ENCODE data around the gene KLK10.

The KLK10 gene, protein sequence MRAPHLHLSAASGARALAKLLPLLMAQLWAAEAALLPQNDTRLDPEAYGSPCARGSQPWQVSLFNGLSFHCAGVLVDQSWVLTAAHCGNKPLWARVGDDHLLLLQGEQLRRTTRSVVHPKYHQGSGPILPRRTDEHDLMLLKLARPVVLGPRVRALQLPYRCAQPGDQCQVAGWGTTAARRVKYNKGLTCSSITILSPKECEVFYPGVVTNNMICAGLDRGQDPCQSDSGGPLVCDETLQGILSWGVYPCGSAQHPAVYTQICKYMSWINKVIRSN

DNA sequence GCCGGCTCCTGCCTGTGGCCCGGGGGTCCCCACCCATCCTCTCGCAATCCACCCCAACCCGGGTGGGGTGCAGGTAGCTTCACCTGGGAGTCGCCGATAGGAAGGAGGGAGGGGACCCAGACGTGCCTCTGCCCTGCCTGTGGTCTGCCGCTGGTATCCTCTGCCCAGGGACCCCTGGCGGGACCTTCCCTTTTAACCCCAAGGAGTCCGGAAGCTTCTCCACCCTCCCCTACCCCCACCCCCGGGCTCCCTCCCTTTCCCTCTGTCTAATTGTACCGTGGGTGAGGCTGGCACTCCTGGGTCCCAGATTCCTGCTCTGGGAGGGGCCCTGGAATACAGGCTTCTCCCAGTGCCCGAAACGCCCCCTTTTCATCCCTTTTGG lies at the start of gene KLK10:
Gene KLK10 (minus strand): TSS at position 166 of the 382 bp plus-strand sequence. CDS start 579 bp downstream, outside the sequence.
- DNase-seq (ENCODE audit: low read depth in 3 of 3): no peak

DNA sequence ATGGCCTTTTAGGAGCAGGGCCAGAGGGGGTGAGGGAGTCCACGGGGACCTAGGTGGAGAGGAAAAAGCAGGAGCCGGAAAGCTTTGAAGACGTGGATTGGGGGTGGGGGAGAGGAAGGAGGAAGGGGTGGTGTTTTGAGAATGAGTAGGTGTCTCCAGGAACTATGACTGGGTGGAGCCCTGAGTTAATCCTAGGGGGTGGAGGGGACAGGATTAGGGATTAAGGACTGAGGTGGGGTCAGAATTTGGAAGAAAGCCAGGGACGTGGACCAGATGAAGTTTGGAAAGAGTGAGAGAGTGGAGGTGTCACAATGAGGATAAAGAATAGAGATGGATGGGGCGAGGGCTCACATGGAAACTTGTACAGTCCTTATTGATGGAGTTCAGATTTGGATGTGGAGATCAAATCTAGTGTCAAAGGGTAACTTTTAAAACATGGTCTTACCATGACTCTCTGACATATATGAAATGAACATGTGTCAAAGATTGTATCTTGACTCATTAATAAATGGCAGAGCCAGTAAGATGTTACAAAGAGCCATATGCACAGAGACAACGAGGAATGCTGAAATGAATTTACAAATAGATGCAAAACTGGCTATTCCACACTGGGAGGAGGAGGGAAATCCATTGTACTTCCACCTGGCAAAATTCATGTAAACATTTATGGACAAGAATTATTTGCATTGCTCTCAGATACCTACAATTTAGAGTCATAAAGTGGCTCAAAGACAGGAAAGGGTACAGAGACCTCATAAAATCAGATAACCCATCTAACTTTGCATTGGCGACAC lies 47.1 kb upstream of the KLK10 start:
- no peak for DNase-seq (ENCODE audit: low read depth in 3 of 3)

DNA sequence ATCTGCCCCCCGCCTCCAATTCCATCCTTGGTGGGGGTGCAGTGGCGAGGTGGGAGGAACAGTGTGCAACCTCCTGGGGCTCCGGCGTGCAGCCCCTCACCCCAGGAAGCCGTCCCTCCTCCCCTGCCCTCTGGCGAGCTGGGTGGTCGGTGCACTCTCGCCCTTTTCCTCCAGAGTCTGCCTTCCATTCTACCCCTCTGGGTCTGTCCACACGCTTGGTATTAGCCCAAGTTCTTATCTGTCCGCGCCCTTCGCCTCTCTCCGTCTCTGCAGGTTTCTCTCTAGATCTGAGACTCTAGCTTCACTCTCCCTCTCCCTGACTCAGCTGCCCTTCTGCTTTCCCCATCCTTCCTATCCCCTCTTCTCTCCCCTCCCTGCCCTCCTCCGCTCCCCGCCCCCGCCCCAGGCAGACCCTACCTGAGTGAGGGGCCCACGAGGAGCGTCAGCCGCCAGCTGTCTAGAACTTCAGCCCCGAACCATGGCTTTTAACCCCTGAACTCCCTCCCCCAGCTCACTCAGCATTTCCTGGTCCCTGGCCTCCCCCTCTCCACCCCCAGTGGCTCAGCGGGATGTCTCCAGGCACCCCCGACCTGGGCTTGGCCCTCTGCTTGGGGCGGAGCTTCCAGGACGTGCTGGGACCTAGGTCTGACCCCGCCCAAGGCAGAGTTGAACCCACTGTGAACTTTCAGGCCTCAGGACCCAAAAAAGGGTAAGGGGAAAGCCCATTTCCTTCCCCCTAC lies 45.9 kb upstream of the KLK10 start:
- DNase-seq (ENCODE audit: low read depth in 3 of 3): no peak

DNA sequence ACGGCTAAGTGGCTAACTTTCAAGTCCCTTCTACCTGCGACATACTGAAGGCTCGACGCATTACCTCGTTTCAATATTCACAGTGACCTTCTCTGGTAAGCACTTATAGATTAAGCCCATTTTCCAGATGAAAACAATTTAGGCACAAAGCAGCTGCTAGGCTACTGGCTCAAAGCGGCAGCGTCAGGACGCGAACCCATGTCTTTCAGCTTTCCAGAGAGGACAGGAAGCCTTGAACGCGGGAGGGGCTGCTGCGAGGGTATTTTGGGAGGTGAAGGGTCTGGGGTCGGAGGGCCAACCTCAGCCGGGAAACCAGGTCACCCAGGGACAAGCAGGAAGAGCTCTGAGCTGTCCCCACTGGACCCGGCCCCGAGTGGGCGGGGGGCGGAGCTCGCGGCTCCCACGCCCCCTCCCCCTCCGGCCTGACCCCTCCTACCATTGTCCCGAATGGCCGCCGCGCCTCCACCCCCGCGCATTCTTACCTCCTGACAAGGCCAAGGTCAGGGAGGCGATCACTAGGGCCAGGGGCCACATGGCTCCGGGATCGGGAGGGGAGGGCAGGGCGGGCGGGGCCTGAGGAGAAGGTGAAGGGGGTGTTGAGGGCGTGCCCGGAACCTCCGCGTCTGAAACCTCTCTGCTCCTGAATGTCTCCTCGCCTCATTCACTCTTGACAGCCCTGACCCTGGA lies 45.2 kb upstream of the KLK10 start, which contains the start of gene KLK13:
Gene KLK13 (minus strand): TSS at position 559 of the 687 bp plus-strand sequence. CDS start 25 bp downstream, at position 534.
- no peak for DNase-seq (ENCODE audit: low read depth in 3 of 3)

DNA sequence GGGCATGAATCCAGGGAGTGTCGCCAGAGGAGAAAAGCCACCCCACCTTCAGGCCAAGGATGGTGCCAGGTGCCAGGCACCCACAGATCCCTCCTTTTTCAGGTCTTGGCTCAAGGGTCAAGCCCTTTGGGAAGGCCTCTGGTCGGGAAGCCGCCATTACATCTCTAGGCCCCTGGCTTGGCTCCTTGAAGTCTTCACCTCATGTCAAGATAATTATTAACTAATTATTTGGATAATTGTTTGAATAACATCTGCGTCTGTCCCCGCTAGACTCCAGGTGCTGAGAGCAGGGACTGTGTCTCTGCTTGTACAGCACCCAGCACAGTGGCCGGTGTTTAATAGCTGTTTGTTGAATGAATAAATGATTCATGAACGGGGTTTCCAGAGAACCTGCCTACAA lies 44.2 kb upstream of the KLK10 start:
- DNase-seq (ENCODE audit: low read depth in 3 of 3): no peak

DNA sequence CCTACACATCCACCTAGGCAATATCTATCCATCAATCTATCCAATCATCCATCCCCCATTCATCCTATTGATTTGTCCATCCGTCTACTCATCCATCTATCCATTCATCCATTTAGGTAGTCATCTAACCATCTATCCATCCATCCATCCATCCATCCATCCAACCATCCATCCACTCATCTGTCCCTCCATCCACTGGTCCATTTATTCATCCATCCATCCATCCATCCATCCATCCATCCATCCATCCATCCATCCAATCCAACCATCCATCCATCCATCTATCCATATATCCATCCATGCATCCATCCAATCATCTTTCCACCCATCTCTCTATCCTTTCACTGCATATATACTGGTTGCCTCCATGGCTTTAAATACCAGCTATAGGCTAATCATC lies 41.5 kb upstream of the KLK10 start:
- DNase-seq (ENCODE audit: low read depth in 3 of 3): no peak

DNA sequence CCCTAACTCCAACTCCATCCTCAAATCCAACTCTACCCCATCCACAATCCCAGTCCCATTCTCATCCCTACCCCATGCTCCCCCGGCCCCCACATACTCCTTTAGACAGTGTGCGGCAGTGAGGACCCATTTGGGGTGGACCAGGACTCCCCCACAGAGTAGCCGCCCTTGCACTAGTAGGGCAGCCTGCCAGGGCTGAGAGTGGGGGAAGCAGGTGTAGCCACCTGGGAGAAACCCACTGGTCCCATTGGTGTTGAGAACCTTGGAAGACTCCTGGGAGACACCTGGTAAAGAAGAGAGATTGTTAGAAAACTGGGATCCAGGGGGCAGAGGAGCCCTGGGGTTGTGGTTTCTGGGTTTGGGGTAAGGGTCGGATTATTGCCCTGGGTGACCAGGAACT lies 40.8 kb upstream of the KLK10 start:
- DNase-seq (ENCODE audit: low read depth in 3 of 3): no peak

DNA sequence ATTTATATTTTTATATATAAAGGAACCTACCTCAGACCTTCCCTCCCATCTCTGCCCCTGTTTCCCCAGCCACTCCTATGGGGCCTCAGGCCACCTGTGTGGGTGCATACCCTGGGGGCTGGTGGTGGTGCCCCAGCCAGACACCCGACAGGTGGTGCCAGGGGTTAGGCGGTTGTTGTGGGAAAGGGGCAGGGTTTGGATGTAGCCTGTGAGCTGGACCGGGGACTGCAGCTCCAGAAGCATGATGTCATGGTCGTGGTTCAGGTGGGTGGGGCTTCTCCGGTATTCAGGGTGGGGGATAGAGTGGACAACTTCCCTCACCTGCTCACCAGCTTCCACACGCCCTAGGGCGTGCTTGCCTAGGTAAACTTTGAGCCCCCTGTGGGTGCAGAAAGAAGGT lies 40.2 kb upstream of the KLK10 start:
- DNase-seq (ENCODE audit: low read depth in 3 of 3): no peak

DNA sequence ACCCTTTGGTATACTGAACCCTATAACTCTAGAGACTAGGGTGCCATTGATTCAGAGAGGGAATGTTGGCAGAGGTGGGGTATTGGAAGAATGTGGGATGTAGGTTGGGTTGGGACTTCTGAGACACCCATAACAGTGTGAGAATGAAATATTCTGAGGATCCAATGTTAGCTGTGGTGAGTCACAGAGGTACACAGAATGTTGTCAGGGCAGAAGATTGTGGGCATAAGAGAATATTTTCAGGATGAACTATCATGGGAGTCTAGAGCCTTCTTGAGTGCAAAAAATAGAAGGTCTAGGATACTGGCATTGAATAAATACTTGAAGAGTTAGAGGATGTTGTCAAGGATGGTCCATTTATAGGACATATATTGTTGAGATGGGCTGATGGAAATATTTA lies 36.4 kb upstream of the KLK10 start:
- DNase-seq (ENCODE audit: low read depth in 3 of 3): no peak

DNA sequence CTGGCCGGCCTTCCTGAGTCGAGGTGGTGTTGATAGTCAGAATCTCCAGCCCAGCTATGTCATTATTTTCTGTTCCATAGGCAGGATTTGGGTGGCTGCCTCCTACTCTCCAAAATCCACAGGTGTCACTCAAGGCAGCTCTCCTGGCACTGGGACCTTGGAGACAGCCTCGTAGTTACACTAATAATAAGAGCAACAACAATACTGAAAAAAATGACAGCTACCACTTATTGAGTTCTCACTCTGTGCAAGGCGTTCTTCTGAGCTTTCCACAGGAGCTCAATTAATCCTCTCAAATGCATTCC lies 27.5 kb upstream of the KLK10 start:
- DNase-seq (ENCODE audit: low read depth in 3 of 3): no peak

DNA sequence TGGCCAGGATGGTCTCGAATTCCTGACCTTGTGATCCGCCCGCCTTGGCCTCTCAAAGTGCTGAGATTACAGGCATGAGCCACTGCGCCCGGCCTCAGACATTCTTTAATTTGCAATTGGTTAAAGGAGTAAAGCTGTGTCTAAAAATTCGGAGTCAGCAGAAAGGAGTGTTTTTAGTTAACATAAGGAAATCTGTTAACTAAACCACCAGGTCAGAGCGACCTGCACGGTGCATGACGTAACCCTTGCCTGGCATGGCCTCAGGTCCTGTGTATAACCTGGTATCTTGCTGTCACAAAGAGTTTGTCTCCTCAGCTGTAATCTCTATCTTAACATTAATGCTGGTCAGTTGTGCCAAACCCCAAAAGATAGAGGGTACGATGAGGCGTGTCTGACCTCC lies 24.8 kb upstream of the KLK10 start:
- no peak for DNase-seq (ENCODE audit: low read depth in 3 of 3)

DNA sequence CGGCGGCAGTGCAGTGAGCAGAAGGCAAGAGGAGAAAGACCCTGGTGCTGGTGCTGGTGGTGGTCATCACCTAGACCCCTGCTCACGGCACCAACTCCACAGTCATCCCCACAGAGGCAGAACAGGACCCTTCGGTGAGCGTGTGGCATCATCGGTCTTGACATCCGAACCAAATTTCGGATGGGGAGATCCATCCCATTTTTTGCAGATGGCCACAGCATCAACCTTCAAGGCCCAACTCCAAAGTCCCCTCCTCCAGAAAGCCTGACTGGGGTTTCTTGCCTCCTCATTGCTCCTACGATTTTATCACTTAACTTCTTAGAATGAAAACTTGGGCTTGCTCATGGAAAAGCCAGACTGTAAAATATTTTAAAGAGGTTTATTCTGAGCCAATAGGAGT lies 24.0 kb upstream of the KLK10 start:
- DNase-seq (ENCODE audit: low read depth in 3 of 3): no peak

DNA sequence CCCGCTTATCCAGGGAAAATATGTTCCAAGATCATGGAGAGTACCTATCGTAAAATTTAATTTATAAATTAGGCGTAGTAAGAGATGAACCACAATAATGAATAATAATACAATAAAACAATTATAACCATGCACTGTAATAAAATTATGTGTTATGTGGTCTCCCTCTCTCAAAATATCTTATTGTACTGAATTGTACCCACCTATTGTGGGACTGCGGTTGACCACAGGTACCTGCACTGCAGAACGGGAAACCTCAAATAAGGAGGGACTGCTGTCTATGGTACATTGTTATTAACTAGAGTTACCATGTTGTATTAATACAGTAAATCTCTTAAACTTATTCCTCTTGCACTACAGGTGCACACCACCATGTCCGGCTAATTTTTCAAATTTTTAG lies 20.6 kb upstream of the KLK10 start:
- DNase-seq (ENCODE audit: low read depth in 3 of 3): no peak

DNA sequence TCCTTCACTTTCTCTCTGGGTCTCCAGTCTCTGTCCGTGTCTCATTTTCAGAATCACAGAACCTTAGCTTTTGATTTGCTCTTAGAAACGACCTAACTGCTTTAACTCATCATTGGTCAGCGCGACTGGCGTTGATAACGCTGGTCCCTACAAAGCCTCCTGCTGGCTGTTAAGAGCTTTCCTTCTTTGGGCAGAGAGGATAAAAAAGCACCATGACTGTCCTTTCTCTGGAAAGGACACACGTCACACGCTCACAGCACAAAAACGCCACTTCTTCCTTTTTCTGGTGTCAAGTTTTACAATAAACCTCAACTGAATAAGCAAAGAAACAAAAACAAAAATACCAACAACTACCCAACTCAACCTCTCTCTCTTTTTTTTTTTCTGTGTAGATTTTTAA lies 17.0 kb upstream of the KLK10 start:
- DNase-seq (ENCODE audit: low read depth in 3 of 3): no peak

DNA sequence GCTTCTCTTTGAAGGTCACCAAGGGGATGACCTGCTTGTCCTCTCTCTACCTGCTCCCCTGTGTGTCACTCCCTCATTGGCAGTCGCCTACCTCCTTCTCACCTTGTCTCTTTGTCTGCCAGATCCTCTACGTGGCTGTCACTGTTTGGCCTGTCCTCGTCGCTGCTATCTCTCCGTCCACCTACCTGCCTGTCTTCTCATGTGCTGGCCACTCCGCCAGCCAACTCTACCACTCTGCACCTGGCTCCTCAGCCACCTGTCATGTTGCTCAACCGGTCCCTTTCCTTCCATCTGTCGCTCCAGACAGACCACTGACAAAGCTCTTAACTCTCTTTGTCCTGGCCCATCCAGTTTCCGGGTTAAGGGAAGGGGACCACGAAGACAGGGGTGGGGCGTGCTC lies 15.2 kb upstream of the KLK10 start, which contains the start of gene KLK12:
Gene KLK12 (minus strand): TSS at position 299 of the 400 bp plus-strand sequence. CDS start 381 bp downstream, outside the sequence.
- DNase-seq (ENCODE audit: low read depth in 3 of 3): no peak

DNA sequence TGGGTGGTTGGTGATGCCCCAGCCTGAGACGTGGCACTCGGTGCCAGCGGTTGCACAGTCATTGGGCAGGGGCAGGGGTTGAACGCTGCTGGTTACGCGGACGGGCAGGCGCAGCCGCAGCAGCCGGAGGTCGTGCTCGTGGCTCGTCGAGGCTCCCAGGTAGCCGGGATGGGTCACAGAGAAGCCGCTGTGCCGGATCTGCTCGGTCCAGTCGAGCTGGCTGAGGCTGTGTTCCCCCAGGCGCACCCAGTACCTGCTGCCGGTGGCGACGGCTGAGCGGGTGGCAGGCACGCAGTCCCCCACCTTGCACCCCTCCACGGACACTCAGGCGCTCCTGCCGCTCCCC lies 12.3 kb upstream of the KLK10 start:
- DNase-seq (ENCODE audit: low read depth in 3 of 3): no peak

DNA sequence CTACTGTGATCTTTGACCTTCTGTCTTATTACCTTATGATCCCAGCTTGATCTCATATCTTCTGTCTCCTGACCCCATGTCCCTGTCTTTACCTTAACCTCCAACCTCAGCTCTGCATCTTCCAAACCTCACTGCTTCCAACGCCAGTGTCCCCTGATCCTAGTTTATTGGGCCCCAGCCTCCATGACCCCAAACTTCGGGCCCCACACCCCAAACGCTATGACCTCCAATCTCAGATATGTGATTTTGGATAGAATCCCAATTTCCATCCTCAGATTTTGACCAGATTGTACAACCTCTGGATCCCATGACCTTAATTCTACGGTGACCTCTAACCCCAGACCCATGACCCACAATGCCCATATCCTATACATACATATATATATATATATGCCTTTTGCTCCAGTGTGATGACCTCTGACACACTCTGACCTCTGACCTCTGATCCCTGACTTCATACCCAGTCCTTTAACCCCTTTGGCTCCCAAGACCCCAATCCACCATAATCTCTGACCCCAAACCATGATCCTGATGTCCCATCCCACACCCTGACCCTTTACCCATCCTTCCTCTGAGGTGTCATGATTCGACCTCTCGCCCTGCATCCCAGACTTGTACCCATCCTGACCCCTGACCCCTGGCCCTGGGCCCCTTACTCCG lies 11.8 kb upstream of the KLK10 start:
- DNase-seq (ENCODE audit: low read depth in 3 of 3): no peak

DNA sequence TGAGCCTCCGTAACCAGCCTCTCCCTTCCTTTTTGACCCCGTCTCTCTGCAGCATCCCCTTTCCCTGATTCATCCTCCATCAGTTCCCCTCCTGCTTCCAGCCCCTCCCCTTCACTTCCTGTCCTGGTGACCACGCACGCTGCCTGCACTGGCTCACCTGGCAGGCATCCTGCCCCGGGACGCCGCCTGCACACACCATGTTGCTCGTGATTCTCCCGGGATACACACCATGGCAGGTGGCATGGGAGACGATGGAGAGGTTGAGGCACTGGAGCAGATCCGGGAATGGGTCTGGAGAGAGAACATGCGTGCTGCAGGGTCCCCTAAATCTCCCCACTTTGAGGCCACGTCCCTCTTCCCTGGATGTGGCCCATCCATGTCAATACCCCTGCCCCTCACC lies 11.1 kb upstream of the KLK10 start:
- DNase-seq (ENCODE audit: low read depth in 3 of 3): no peak

DNA sequence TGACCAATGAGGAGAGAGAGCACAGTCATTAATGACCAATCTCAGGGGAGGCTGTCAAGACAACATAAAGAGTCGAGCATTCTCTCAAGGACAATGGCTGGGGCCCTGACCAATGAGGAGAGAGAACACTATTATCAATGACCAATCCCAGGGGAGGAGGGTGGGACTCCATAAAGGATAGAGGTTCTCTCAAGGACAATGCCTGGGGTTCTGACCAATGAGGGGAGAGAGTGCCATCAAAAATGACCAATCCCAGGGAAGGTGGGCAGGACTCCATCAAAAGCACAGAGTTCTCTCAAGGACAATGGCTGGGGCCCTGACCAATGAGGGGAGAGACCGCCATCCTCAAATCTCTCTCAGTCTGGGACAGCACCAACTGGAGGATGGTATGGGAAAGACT lies 10.2 kb upstream of the KLK10 start:
- DNase-seq (ENCODE audit: low read depth in 3 of 3): no peak

DNA sequence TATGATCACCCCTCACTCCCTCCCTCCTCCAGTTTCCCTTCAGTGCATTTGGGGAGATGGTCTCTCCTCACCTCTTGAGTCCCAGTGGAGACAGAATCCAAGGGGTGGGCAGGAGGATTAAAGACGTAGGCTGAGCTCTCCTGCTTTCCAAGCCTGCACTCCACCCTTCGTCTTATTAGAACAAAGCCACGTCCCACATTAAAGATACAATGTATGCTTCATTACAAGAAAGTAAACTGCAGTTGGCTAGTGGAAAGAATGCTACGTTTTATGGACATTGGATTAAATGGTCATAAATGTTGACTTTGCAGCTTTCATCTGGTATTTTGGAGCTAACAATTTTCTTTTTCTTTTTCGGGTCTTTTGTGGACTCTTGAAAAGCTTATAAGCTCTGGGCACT lies 8.4 kb upstream of the KLK10 start:
- DNase-seq (ENCODE audit: low read depth in 3 of 3): no peak

DNA sequence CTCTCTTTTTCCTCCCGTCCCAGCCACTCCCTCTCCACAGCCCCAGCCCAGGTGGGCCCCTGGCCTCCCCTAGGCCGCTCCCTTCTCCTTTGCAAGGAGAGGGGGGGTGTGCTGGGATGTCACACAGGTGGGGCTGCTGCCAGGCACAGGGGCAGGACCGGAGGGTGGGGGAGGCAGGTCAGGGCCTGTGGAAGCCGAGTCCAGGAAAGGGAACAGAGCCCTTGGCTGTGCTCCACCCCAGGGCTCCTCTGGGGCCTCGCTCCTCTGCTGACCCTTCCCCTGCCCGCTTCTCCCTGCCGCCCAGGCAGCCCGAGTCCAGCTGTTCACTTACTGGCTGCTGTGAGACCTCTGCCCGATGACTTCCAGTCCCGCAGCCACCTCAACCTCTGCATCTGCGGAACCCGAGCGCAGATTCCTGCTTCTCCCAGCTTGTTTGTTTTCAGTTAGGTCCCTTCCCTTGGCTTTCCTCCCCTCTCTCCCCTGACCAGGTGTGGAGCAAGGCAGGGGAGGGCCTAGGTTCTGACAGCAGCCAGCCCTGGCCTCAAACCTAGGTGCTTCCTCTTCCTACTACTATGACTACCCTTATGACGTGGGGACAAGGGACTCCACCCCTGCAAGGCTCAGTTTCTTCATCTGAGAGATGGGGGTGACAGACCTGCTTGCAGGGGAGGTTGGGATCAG lies 7.8 kb upstream of the KLK10 start:
- DNase-seq (ENCODE audit: low read depth in 3 of 3): no peak
